ENCODE data around the gene PLD4. TPM values are rescaled to one million over a fixed set of nuclear protein-coding genes. Genes with fewer than 3 reads are reported as not detected.

The PLD4 gene
- total and polyA plus RNA-seq, 2 experiments from 2014 or later, result not detected

DNA sequence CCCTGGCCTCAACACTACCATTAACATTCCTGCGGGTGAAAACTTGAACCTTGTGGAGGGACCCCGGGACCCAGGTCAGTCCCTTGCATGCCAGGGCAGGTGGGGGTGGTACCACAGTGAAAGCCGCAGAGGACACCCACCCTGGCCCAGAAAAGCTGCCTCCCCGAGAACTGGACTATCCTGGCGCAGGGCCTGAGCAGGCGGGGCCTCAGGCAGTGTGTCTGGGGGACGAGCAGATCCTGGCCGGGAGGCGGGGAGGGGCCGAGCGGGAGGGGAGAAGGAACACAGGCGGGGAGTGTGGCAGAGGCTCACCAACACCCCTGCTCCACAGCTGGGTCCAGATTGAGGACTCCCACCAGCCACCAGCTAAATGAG, 43.5 kb downstream of the PLD4 start:
- H3K4me3 Mint-ChIP-seq, result peak overlapping the region; percentile 68
- Histone ChIP-seq H3K4me3 (peak overlapping the region; percentile 61), H3K4me1 (ENCODE audit: insufficient read depth) (peaks cover 13% of the 10 kb centered on the region; the same call in 1 of the 2 replicates), H3K79me2 (replicated peaks; ENCODE audit: insufficient read depth) (no peaks in the 10 kb centered on the region), H3K4me2 (peak overlapping the region; percentile 89), H2AFZ (peak overlapping the region; percentile 97), H3K27ac (ENCODE audit: low read depth) (no peak overlapping the region), H3K27me3 (ENCODE audit: insufficient read depth) (no peaks in the 10 kb centered on the region), H3K36me3 (ENCODE audit: insufficient read depth) (no peaks in the 10 kb centered on the region), H3K9me2 (ENCODE audit: insufficient read depth) (no peaks in the 10 kb centered on the region), H3F3A (replicated peaks; ENCODE audit: low read depth) (no peaks in the 10 kb centered on the region), H4K20me1 (replicated peaks; ENCODE audit: insufficient read depth) (no peaks in the 10 kb centered on the region)
- TF ChIP-seq POLR2AphosphoS5 (IDR thresholded peaks at IDR 0.05; ENCODE audit: low read depth) (no peak), ZNF331 (CRISPR knock-in tag; IDR thresholded peaks at IDR 0.05; ENCODE audit: low read depth) (no peak), STAT1 (IDR thresholded peaks at IDR 0.05; ENCODE audit: unreplicated experiment) (no peak), EZH2phosphoT487 (IDR thresholded peaks at IDR 0.05; ENCODE audit: unreplicated experiment) (no peak), NANOG (IDR thresholded peaks at IDR 0.05; ENCODE audit: borderline replicate concordance) (no peak), EZH2 (IDR thresholded peaks at IDR 0.05; ENCODE audit: low read depth, unreplicated experiment) (no peak), ZNF114 (CRISPR knock-in tag; IDR thresholded peaks at IDR 0.05) (no peak), JUNB (IDR thresholded peaks at IDR 0.05; ENCODE audit: unreplicated experiment) (no peak), CREB1 (CRISPR knock-in tag; IDR thresholded peaks at IDR 0.05; ENCODE audit: low read depth) (no peak)
- TF ChIP-seq, protein P1, sequence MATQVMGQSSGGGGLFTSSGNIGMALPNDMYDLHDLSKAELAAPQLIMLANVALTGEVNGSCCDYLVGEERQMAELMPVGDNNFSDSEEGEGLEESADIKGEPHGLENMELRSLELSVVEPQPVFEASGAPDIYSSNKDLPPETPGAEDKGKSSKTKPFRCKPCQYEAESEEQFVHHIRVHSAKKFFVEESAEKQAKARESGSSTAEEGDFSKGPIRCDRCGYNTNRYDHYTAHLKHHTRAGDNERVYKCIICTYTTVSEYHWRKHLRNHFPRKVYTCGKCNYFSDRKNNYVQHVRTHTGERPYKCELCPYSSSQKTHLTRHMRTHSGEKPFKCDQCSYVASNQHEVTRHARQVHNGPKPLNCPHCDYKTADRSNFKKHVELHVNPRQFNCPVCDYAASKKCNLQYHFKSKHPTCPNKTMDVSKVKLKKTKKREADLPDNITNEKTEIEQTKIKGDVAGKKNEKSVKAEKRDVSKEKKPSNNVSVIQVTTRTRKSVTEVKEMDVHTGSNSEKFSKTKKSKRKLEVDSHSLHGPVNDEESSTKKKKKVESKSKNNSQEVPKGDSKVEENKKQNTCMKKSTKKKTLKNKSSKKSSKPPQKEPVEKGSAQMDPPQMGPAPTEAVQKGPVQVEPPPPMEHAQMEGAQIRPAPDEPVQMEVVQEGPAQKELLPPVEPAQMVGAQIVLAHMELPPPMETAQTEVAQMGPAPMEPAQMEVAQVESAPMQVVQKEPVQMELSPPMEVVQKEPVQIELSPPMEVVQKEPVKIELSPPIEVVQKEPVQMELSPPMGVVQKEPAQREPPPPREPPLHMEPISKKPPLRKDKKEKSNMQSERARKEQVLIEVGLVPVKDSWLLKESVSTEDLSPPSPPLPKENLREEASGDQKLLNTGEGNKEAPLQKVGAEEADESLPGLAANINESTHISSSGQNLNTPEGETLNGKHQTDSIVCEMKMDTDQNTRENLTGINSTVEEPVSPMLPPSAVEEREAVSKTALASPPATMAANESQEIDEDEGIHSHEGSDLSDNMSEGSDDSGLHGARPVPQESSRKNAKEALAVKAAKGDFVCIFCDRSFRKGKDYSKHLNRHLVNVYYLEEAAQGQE (IDR thresholded peaks at IDR 0.05; ENCODE audit: unreplicated experiment), result no peak
- TF ChIP-seq, protein P2, sequence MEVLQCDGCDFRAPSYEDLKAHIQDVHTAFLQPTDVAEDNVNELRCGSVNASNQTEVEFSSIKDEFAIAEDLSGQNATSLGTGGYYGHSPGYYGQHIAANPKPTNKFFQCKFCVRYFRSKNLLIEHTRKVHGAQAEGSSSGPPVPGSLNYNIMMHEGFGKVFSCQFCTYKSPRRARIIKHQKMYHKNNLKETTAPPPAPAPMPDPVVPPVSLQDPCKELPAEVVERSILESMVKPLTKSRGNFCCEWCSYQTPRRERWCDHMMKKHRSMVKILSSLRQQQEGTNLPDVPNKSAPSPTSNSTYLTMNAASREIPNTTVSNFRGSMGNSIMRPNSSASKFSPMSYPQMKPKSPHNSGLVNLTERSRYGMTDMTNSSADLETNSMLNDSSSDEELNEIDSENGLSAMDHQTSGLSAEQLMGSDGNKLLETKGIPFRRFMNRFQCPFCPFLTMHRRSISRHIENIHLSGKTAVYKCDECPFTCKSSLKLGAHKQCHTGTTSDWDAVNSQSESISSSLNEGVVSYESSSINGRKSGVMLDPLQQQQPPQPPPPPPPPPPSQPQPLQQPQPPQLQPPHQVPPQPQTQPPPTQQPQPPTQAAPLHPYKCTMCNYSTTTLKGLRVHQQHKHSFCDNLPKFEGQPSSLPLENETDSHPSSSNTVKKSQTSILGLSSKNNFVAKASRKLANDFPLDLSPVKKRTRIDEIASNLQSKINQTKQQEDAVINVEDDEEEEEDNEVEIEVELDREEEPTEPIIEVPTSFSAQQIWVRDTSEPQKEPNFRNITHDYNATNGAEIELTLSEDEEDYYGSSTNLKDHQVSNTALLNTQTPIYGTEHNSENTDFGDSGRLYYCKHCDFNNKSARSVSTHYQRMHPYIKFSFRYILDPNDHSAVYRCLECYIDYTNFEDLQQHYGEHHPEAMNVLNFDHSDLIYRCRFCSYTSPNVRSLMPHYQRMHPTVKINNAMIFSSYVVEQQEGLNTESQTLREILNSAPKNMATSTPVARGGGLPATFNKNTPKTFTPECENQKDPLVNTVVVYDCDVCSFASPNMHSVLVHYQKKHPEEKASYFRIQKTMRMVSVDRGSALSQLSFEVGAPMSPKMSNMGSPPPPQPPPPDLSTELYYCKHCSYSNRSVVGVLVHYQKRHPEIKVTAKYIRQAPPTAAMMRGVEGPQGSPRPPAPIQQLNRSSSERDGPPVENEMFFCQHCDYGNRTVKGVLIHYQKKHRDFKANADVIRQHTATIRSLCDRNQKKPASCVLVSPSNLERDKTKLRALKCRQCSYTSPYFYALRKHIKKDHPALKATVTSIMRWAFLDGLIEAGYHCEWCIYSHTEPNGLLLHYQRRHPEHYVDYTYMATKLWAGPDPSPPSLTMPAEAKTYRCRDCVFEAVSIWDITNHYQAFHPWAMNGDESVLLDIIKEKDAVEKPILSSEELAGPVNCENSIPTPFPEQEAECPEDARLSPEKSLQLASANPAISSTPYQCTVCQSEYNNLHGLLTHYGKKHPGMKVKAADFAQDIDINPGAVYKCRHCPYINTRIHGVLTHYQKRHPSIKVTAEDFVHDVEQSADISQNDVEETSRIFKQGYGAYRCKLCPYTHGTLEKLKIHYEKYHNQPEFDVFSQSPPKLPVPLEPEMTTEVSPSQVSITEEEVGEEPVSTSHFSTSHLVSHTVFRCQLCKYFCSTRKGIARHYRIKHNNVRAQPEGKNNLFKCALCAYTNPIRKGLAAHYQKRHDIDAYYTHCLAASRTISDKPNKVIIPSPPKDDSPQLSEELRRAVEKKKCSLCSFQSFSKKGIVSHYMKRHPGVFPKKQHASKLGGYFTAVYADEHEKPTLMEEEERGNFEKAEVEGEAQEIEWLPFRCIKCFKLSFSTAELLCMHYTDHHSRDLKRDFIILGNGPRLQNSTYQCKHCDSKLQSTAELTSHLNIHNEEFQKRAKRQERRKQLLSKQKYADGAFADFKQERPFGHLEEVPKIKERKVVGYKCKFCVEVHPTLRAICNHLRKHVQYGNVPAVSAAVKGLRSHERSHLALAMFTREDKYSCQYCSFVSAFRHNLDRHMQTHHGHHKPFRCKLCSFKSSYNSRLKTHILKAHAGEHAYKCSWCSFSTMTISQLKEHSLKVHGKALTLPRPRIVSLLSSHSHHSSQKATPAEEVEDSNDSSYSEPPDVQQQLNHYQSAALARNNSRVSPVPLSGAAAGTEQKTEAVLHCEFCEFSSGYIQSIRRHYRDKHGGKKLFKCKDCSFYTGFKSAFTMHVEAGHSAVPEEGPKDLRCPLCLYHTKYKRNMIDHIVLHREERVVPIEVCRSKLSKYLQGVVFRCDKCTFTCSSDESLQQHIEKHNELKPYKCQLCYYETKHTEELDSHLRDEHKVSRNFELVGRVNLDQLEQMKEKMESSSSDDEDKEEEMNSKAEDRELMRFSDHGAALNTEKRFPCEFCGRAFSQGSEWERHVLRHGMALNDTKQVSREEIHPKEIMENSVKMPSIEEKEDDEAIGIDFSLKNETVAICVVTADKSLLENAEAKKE (CRISPR knock-in tag; IDR thresholded peaks at IDR 0.05), result no peak
- TF ChIP-seq, protein P3, sequence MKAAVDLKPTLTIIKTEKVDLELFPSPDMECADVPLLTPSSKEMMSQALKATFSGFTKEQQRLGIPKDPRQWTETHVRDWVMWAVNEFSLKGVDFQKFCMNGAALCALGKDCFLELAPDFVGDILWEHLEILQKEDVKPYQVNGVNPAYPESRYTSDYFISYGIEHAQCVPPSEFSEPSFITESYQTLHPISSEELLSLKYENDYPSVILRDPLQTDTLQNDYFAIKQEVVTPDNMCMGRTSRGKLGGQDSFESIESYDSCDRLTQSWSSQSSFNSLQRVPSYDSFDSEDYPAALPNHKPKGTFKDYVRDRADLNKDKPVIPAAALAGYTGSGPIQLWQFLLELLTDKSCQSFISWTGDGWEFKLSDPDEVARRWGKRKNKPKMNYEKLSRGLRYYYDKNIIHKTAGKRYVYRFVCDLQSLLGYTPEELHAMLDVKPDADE (IDR thresholded peaks at IDR 0.05), result no peak
- TF ChIP-seq, protein P4, sequence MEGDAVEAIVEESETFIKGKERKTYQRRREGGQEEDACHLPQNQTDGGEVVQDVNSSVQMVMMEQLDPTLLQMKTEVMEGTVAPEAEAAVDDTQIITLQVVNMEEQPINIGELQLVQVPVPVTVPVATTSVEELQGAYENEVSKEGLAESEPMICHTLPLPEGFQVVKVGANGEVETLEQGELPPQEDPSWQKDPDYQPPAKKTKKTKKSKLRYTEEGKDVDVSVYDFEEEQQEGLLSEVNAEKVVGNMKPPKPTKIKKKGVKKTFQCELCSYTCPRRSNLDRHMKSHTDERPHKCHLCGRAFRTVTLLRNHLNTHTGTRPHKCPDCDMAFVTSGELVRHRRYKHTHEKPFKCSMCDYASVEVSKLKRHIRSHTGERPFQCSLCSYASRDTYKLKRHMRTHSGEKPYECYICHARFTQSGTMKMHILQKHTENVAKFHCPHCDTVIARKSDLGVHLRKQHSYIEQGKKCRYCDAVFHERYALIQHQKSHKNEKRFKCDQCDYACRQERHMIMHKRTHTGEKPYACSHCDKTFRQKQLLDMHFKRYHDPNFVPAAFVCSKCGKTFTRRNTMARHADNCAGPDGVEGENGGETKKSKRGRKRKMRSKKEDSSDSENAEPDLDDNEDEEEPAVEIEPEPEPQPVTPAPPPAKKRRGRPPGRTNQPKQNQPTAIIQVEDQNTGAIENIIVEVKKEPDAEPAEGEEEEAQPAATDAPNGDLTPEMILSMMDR (conservative IDR thresholded peaks at IDR 0.05; ENCODE audit: low read depth in 2 of 2), result no peak
- ATAC-seq (peak; percentile 73), DNase-seq (ENCODE audit: low spot score) (peak; percentile 73)
- no peaks in the 10 kb centered on the region for H3K36me3 Mint-ChIP-seq (ENCODE audit: low read depth)
- H3K4me1 Mint-ChIP-seq, result peaks cover 10% of the 10 kb centered on the region; the same call in 2 of the 3 replicates
- H3K9me3 Mint-ChIP-seq, result no peaks in the 10 kb centered on the region
- H3K27ac Mint-ChIP-seq, result no peak overlapping the region
- H3K27me3 Mint-ChIP-seq (ENCODE audit: insufficient read depth, low read depth, poor library complexity), result peaks cover 15% of the 10 kb centered on the region
